ENCODE results near the gene UPF2.
A peak's percentile ranks its signal among the peaks of the same experiment; 100 is the strongest.

UPF2 gene

DNA sequence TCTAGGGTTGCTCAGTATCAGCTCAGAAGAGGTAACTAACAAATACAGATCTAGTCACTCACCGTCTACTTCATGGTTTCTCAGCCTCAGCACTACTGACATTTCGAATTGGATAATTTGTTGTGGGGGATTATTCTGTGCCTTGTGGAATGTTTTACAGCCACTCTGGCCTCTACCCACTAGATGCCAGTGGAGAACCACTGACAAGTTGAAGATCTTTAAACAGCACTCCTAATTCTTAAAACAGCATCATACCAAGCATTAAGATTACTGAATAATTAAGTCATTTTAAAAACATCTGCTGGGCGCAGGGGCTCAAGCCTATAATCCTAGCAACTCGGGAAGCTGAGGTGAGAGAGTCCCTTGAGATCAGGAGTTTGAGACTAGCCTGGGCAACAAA is 82.6 kb downstream of the UPF2 start:
- DNase-seq, result no peak

DNA sequence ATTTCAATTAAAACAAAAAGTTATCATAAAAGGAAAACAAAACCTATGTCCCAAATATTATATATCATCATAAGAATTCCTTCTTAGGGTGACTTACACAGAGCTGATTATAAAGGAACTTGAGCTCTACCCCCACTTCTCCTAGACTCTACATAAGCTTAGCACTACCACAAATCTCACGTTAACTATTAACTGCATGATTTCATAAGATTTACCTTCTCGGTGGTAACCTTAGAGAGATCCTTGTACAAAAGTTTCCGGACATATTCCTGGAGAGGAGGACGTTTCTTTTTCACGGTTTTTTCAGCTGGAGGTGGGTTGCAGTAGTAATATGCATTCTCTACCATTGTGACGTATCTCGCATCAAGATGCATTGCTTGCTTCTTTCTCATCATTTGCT is 83.7 kb downstream of the UPF2 start:
- DNase-seq, result no peak

DNA sequence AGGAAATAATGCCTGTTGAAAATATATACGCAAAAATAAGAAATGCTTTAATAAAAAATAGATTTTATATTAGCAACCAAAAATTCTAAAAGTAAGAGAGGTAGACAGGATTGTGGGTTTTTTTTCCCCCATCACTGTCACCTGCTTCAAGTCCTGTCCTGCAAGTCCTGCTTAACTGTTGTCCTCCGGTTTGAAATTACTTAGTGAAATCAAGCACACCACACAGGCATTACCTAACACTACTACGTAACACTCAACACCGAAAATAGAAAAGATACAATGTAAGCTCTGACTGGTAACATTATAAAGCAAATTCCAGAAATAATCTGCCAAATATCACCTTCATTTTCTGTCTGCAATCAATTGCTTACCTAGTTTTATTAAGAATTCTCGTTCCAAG is 90.9 kb downstream of the UPF2 start:
- DNase-seq, result no peak

DNA sequence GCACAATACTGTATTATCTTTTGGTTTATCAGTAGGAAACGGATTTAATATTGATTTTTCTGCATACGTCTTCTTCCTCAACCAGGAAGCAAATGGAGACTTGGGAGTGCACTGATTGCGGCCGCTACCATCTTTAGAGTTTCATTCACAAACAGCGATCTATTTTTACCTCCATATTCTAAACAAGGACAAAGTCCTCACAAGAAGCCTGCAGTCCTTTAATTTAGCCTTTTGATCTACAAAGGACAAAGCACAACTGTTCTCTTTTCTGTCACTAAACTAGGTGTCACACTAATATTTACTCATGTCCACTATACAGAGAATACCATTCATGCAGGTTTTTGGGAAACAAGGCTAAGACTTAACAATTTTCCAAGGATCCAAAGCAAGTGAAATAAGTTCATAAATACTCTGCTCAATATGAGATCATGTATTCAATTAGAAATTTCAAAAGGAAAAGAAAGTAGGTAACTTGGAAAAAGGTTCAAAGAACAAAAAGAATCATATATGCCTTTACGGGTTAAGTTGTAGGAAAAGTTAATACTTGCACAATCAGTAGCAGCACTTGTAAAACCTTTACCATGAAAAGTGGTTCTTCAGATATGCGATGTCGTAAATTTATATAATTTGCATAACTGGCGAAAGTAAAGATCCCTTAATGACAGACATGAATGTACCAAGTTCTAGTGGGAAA is 92.1 kb downstream of the UPF2 start:
- DNase-seq, result no peak

DNA sequence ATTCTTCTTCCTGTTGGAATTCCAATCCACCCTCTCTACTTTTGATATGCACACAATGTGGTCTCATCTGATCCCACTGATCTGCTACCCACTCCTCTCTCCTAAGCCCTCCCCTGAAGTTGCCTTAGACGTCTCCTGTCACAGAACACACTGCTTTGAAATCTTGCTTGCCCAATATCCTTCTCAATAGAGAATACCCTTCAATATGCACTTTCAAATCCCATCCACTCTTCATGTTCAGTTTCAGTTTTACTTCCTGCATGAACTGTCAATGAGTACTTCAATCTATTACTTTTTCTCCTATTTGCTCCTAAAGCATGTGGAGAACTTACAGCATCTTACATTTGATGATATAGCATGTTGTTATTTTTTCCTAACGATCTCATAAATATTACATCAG is 93.5 kb downstream of the UPF2 start:
- DNase-seq, result no peak

DNA sequence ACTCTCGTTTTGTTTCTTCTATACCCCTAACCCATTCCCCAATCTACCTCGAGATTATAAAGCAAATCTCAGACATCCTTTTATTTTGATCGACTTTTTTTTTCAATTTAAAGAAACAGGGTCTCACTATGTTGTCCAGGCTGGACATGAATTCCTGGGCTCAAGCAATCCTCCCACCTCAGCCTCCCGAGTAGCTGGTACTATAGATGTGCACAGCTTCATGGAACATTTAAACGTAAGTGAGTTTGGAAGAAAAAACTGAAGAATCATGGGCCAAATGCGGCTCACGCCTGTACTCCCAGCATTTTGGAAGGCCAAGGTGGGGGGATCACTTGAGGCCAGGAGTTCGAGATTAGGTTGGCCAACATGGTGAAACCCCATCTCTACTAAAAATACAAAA is 96.0 kb downstream of the UPF2 start:
- DNase-seq, result no peak

DNA sequence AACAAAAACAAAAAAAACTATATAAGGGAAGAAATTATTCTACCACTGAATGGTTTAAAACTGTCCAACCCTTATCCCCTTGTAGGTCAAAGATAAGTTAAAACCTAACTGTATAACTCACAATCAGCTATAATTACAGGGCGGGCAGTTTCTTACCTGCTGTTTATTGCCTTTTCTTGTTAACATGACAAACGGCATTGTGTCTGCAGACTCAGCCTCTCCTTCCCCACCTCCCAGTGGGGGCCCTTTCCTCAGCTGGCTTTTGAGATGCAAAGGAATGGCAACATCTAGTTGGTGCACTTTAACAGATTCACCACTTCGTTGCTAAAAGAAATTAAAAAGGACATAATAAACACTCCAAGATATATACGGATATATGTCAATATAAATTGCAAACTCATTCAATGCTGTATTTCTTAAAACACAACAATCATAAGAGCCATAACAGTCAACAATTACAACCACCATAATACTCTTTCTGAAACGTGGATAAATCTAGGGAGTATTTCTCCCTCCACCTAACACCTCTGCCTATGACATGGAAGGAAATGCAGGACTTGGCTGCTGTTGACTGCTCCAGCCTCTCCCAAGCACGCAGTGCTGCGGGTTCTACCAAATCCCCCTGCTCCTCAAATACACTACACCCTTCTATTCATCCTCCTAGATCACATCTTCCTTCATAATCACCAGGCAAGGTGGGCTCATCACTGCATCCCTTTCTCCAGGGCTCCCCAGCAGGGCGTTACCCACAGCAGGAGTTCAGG is 106.0 kb downstream of the UPF2 start:
- DNase-seq, result no peak

DNA sequence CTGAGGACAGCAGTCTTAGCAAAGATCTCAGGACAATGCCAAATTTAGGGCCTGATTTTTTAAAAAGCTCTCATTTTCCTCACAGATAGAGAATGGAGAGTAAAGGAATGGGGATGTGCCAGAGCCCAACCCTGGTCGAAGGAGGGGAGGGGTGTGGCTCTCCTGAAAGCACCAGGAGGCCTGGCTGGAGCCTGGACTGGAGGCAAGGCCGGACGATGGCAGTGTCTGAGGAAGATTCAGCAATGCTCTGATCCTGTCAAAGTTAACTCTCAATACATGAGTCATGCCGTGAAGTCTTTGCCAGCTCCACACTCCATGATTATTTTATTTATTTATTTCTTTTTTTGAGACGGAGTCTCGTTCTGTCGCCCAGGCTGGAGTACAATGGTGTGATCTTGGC is 108.3 kb downstream of the UPF2 start:
- no peak for DNase-seq

DNA sequence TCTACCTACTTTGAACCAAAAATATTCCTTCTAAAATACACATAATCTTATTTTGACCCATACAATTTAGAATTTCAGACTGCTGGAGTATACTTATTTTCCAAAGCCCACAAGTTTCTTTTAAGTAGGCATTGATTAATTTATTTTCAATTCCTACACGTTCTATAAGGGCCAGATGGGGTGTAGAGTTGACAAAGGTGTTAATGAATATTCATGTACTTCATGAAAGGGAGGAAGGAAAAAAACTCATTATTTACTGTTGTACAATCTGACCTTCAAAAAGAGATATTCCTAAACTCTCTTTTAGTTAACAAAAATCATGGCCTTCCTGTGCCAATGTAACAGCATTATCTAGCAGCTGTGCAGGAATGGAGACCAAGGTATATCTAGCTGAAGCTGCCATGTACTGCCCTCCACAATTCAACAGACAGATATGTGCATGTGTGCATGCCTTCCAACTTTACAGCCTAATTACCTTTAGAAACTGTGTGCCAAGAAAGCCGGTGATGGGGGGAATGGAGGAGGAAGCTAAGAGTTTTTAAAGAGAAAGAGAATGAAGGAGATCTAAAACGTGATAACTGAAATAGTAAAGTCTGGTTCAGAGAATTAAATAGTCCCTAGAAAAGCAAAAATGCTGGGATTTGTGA is 108.9 kb downstream of the UPF2 start:
- DNase-seq, result no peak

DNA sequence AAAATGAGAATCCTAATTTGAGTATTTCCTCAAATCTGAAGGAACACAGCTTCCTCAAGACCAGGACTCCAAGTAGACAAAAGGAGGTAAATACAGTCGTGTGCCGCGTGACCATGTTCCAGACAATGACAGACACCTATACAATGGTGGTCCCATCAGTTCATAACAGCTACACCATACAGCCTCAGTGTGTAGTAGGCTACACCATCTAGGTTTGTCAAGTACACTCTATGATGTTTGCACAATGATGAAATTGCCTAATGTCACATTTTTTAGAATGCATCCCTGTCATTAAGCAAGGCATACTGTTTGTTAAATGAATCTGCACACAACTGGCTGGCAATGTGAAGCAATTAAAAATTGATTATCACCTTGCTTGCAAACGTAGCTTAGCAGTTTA is 111.6 kb downstream of the UPF2 start:
- DNase-seq, result no peak

DNA sequence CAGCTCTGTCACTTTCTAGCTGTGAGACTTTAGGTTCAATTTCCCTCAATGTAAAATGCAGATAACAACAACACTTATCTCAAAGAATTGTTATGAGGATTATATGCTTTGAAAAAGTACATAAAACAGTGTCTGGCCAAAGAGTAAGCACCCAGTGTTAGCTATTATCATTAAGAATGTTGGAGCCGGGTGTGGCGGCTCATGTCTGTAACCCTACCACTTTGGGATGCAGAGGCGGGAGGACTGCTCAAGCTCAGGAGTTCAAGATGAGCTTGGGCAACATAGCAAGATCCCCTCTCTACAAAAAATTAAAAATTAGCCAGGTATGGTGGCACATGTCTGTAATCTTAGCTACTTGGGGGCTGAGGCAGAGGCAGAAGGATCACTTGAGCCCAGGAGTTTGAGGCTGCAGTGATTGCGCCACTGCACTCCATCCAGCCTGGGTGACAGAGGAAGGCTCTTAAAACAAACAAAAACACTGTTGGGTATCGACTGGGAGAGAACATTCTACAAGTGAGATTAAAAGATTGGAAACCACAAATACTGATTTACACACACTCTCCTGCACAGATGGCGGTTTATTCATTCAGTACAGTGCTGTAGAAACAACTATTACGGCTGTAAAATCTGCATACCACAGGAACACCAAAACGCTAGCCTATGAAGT is 112.2 kb downstream of the UPF2 start:
- DNase-seq, result peak; percentile 13

DNA sequence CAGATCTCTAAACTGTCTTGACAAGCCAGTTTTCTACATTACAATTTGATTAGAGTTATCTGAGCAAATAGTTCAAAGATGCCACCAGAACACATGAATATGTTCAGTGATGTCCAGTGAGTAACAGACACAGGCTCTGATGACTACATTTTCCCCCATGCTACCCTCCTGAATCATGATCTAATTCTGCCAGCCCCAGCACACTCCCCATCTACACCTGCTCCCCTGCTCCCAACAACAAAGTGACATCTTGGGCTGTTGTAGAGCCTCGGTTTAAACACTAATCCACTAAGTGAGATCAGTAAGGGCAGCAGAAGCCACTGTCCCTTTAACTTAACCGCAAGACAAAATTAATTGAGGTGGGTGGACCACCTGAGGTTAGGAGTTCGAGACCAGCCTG is 114.9 kb downstream of the UPF2 start:
- no peak for DNase-seq

DNA sequence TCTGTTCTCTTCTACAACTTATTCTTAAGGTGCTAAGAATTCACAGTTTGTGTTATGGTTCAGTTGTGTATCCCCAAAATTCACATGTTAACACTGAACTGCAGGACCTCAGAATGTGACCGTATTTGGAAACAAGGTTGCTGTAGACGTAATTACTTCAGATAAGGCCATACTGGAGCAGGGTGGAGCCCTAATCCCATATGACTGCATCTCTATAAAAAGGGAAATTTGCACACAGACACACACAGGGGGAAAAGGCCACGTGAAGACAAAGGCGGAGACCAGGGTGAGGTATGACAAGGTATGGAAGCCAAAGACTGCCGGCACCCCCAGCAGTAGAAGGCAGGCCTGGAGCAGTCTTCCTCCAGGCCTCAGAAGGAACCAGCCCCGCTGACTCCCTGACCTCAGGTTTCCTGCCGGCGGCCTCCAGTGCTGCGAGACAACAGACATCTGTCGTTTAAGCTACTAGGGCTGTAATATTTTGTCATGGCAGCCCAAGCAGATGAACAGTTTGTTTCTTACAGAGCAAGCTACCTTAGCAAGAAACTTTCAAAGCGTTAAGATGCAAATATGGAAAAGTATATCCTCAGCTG is 120.7 kb downstream of the UPF2 start:
- DNase-seq, result peak; percentile 60

DNA sequence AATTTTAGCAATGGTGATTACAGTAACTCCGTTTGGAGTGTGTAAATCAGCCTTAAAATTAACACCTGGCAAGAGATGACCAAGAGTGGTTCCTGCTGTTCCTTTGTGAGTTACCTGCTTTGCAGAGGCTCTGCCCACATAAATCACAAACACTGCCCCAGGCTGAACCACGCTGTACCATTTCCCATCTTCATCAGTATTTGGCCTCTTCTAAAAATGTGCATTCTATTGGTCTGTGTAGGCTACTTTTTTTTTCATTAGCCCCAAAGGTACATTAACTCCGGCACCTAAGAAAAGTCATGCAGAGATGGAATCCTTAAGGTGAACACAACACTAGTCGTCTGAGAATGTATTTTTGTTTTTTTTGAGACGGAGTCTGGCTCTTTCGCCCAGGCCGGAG is 123.3 kb downstream of the UPF2 start:
- no peak for DNase-seq

DNA sequence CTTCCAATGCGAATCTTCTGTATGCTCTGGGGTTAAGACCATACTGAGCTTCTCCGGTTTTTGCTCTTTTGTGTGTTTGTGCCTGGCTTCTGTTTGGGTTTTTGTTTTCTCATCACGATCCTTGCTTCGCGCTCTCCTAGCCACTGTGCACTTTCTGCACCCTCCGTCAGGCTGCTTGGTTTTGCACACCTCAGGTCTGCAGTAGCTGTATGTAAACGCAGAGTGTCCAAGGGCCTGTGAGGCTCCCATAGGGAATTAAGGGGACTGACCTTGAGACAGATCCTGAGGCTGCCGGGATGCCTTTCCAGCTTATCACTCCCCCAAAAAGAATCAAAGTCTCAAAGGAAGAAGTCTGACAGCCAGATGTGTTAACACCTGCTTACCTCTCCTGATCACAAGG is 124.2 kb downstream of the UPF2 start:
- DNase-seq, result no peak

DNA sequence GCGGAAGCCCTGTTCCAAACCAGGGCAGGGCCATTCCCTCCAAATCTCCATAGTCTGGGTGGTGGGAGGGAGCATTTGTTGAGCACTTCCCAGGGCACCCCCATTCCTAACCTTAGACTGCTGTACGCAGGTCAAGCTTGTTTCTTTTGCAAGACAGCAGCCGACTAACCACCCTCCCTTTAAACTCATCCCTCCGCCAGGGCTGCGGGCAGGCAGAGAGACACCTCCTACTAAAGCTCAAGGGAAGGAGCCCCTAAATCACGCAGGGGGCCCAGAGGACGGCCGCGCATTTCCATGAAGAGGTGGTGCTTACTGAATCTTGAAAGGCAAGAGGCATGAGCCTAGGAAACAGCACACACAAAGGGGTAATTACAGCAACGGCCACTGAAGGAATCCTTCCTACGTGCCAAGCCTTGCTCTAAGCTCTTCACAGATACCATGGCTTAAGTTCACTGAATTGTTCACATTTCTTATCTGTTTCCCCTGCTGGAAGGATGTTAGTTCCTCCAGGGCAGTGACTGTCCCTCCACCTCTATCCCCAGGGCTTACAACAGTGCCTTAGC is 129.4 kb downstream of the UPF2 start:
- peak; percentile 56 for DNase-seq

DNA sequence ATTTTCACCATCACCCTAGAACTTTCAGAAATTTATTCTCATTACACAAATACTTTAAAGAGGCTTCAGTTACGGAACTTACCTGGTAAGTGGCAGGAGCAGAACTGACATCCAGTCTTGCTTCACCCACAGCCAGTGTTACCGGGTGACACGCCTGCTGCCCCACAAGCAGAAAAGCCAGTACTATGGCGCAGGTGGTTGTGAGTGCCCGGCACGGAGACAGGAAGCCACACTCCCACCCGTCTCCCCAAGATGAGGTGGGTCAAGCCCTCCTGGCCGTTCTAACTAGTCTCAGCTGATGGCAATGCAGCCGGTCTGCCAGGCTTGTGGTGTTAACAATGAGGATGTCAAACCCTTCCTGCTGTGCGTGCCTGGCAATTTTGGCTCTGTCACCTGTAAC is 132.5 kb downstream of the UPF2 start:
- DNase-seq, result no peak

DNA sequence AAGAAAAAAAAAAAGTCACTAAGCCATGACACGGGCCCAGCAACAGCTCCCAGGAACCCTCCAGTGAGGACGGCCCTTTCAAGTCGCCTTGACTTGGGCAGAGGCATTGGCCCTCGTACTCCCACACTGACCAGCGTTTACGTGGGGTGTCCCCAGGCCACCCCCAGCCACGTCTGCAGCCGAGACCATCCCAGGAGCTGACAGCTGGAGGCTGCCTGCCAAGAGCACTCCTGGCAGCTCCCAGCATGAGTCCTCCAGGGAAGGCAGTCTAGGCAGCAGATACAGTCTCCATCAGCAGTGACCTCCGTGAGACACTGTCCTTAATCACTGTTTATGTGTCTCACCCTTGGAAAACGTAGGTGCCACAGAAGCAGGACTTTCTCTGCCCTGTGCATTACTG is 133.0 kb downstream of the UPF2 start:
- no peak for DNase-seq

DNA sequence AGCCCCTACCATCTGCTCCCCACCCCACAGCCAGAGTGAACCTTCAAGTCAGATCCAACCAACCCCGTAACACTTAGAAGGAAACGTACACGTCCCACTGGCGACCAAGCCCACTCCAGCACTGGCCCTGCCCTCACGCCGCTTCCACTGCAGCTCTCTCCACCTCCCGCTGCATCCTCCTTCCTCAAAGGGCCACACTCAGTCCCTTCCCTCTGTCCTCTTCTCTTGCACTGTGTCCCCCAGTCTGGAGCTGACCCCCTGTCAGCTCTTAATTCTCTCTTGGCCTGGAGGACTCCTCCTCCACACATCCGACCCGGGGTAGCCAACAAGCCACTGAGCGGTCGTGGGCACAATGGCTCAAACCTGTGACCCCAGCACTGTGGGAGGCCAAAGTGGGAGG is 133.6 kb downstream of the UPF2 start:
- no peak for DNase-seq

DNA sequence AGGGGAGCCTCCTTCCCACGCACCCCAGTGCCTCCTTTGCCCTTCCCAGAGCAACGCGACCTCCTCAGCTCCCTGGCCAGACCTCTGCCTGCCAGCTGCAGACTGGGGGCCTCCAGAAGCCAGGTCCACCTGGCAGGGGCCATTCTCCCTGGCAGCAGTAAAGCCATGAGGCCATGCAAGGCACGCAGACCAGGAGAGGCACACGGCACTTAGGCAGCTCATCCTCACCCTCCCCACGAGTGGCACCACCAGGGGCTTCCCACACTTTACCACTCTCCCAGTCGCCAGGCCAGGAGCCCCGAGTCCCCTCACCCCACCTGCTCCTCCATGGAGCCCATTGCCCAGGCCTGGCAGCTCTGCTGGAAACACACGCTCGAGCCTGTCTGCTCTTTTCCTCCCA is 134.1 kb downstream of the UPF2 start:
- DNase-seq, result no peak

DNA sequence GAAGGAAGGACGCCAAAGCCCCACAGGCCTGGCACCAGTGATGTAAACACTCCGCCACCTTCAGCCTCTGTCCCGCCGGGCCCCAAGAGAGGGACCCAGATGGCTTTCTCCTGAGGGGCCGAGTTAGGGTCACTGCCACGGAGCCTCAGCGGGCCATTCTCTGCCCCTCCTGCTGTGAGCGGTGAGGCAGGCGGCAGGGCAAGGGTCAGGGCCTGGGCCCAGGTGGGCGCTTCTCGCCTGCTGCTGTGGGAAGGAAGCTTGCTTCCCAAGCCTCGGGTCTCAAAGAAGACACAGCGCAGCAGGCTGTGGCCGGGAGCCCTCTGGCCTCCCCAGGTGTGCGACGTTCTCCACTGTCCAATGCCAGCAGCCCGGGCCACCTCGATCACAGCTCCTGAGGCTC is 134.7 kb downstream of the UPF2 start:
- DNase-seq, result no peak

DNA sequence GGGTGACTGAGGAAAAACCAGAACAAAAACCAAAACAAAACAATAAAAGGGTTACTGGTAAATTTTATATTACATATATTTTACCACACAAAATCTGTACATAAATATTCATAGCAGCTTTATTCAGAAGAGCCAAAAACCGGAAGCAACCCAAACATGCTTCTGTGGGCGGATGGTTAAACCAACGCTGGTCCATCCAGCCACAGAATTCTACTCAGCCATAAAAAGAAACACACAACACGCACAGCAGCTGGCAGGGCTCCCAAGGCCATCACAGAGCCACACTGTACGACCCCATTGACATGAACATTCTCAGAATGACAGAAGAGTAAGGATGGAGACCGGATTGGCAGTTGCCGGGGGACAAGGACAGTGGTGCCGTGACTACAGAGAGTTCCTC is 135.9 kb downstream of the UPF2 start:
- no peak for DNase-seq

DNA sequence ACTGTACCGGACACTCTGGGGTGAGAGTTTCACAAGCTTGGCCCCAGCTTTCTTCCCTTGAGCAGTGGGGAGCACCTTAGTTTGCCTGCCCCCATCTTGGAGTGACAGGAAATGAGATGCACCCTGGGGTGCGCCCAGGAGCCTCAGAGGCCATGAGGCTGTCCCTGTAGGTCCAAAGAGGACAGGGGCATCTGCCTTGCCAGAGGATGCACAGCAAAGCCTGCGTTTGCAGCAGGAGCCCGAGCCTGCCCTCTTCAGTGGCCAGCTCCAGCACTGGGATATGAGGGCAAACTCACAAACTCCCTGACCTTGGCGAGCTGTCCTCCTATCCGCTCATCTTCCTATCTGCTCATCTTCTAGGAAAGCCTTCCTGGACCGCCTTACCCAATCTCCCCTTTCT is 140.0 kb downstream of the UPF2 start:
- no peak for DNase-seq
